ENCODE results near the gene RFX2.

GRCh38 chr19:6103894-6104293 is 6.4 kb downstream of the RFX2 start:
- TF ChIP-seq CTCF (IDR thresholded peaks at IDR 0.05) (no peak), POLR2A (IDR thresholded peaks at IDR 0.05) (no peak)

Measured in ovary (tissue), 3 donors.